Vagina (tissue), 2 donors: Measurements from ENCODE around the gene CHTF8. TPM values are rescaled to one million over a fixed set of nuclear protein-coding genes. Genes with fewer than 3 reads are reported as not detected.

Experiments used
- DNase-seq, 2 donors: peaks; one replicate each; pipeline ENCODE4 v3.0.0-alpha.2; 2017; ENCODE audit errors: extremely low spot score in 2 of 2
- H3K27ac ChIP-seq: fragments of 200-600 bp; sonication (generic); one replicate; pipeline ENCODE4 v1.5.1; 2019
- H3K27me3 ChIP-seq: fragments of 200-600 bp; sonication (generic); one replicate; pipeline ENCODE4 v1.5.1; 2019
- H3K36me3 ChIP-seq, 2 donors: fragments of 200-600 bp; sonication (generic); one replicate each; pipeline ENCODE4 v1.5.1; 2017 to 2019
- H3K4me1 ChIP-seq: fragments of 200-600 bp; sonication (generic); one replicate; pipeline ENCODE4 v1.5.1; 2019
- H3K4me3 ChIP-seq, 2 donors: fragments of 200-600 bp; sonication (generic); 1 replicate in 1 of 2; 2 replicates in 1 of 2; pipeline ENCODE4 v1.5.1; 2016 to 2019
- H3K9me3 ChIP-seq: fragments of 200-600 bp; sonication (generic); one replicate; pipeline ENCODE4 v1.5.1; 2019
- CTCF ChIP-seq, 3 experiments: fragments of 450-650 bp in 2 of 3; fragments of 200-600 bp in 1 of 3; sonication (generic) in 1 of 3; IDR thresholded peaks; one replicate each; pipeline ENCODE4 v1.5.1; 2017 to 2019; ENCODE audit warnings: antibody characterized with exemption in 3 of 3, mild to moderate bottlenecking in 2 of 3, moderate library complexity in 2 of 3
- POLR2A ChIP-seq, 2 donors: fragments of 450-650 bp; IDR thresholded peaks; one replicate each; pipeline ENCODE4 v1.6.1; 2017; ENCODE audit warnings: antibody characterized with exemption in 2 of 2, mild to moderate bottlenecking in 2 of 2, moderate library complexity in 2 of 2
- POLR2AphosphoS5 ChIP-seq, 2 donors: sonication (generic); formaldehyde crosslinking; IDR thresholded peaks; one replicate each; pipeline ENCODE4 v1.9.0; 2017; ENCODE audit warnings: antibody characterized with exemption in 2 of 2, mild to moderate bottlenecking in 2 of 2, low read depth in 1 of 2; ENCODE audit not compliant: insufficient read depth in 1 of 2
- intact Hi-C: fragments of 100-400 bp; cut with DNase I; formaldehyde crosslinking; loops from one replicate; pipeline ENCODE4 v1.15.1; 2023
- total RNA-seq: library from RNA; depleted of rRNA; stranded (reverse); fragments of >200 nt; gene quantifications from one replicate; pipeline ENCODE4 v1.2.3, GENCODE V29; 2016

CHTF8 gene
- 59.4 TPM for total RNA-seq

- peaks cover 31% of the 10 kb centered on the region for H3K4me1 ChIP-seq
- intact Hi-C loops = no loop called here
- no peaks in the 10 kb centered on the region for H3K9me3 ChIP-seq
- H3K27ac ChIP-seq = peak within 1 kb of the TSS; percentile 91
- H3K36me3 ChIP-seq = peaks cover under 1 to 4% of the 10 kb centered on the region in 2 donors
- H3K27me3 ChIP-seq = no peaks in the 10 kb centered on the region
- DNase-seq = no peak
- H3K4me3 ChIP-seq = peak within 1 kb of the TSS; percentile 79 to 98
- TF ChIP-seq POLR2AphosphoS5 (IDR thresholded peaks at IDR 0.05; ENCODE audit: insufficient read depth in 1 of 2, low read depth in 1 of 2) = peak in 1 of 2 donors; percentile 77
- no peak for TF ChIP-seq CTCF (IDR thresholded peaks at IDR 0.05)
- peak in 1 of 2 donors; percentile 97 for TF ChIP-seq POLR2A (IDR thresholded peaks at IDR 0.05)
These were observed at the start of gene CHTF8, which contains the start of gene UTP4 for GRCh38 chr16:69132424-69133252. CHTF8 (minus strand) TSS chr16:69132588; CDS start chr16:69121458, 11,130 bp downstream. UTP4 (plus strand) TSS chr16:69132649; CDS start chr16:69133460, 811 bp downstream.

GRCh38 chr16:69180011-69180338 is 47.6 kb upstream of the CHTF8 start:
- Histone ChIP-seq H3K36me3 (no peaks in the 10 kb centered on the region), H3K27ac (peak overlapping the region; percentile 66), H3K4me3 (peak overlapping the region in 1 of 2 donors; percentile 10), H3K4me1 (peaks cover 51% of the 10 kb centered on the region), H3K9me3 (no peaks in the 10 kb centered on the region), H3K27me3 (no peaks in the 10 kb centered on the region)
- DNase-seq = no peak
- TF ChIP-seq POLR2A (IDR thresholded peaks at IDR 0.05) = no peak
- no peak for TF ChIP-seq POLR2AphosphoS5 (IDR thresholded peaks at IDR 0.05; ENCODE audit: insufficient read depth in 1 of 2, low read depth in 1 of 2)
- no peak for TF ChIP-seq CTCF (IDR thresholded peaks at IDR 0.05)
- intact Hi-C loops = loop anchor here (10.0 kb wide), 1 partner anchor 105 kb away; no protein-coding TSS in a partner anchor

GRCh38 chr16:69179328-69180010 is 47.1 kb upstream of the CHTF8 start:
- peaks cover 52% of the 10 kb centered on the region for H3K4me1 ChIP-seq
- no peaks in the 10 kb centered on the region for H3K9me3 ChIP-seq
- no peak for TF ChIP-seq POLR2A (IDR thresholded peaks at IDR 0.05)
- TF ChIP-seq POLR2AphosphoS5 (IDR thresholded peaks at IDR 0.05; ENCODE audit: insufficient read depth in 1 of 2, low read depth in 1 of 2) = peak in 1 of 2 donors; percentile 95
- DNase-seq = no peak
- no peaks in the 10 kb centered on the region for H3K27me3 ChIP-seq
- no peaks in the 10 kb centered on the region for H3K36me3 ChIP-seq
- intact Hi-C loops = loop anchor here (10.0 kb wide), 1 partner anchor 105 kb away; no protein-coding TSS in a partner anchor
- peak overlapping the region; percentile 66 for H3K27ac ChIP-seq
- peak overlapping the region in 1 of 2 donors; percentile 10 for H3K4me3 ChIP-seq

GRCh38 chr16:69176033-69176800 is 43.8 kb upstream of the CHTF8 start:
- Histone ChIP-seq H3K27me3 (no peaks in the 10 kb centered on the region), H3K27ac (peak overlapping the region; percentile 28), H3K4me3 (no peak overlapping the region), H3K36me3 (no peaks in the 10 kb centered on the region), H3K4me1 (peaks cover 62% of the 10 kb centered on the region), H3K9me3 (no peaks in the 10 kb centered on the region)
- intact Hi-C loops = no loop called here
- no peak for TF ChIP-seq CTCF (IDR thresholded peaks at IDR 0.05)
- no peak for TF ChIP-seq POLR2AphosphoS5 (IDR thresholded peaks at IDR 0.05; ENCODE audit: insufficient read depth in 1 of 2, low read depth in 1 of 2)
- no peak for TF ChIP-seq POLR2A (IDR thresholded peaks at IDR 0.05)
- no peak for DNase-seq
